ENCODE measurements around the gene SGSM1. TPM values are rescaled to one million over a fixed set of nuclear protein-coding genes. Genes with fewer than 3 reads are reported as not detected.

SGSM1 gene
- total and polyA plus RNA-seq, 5 donors from 2014 or later: 0.09 to 2.9 (median 0.44) TPM; not detected in 1

DNA sequence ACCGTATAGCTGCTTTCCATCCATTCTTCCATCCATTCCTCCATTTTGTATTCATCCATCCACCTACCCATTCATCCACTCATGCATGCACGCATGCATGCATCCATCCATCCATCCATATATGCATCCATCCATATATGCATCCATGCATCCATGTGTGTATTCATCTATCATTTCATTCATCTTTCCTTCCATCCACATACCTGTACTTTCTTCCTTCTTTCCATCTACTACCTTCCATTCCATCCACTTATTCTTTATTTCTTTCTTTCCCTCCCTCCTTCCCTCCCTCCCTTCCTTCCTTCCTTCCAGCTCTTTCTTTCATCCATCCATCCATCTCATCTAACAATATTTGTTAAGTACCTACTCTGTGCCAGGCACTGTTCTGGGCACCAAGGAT lies 166.4 kb downstream of the SGSM1 start:
- Mint-ChIP-seq H3K4me3 (no peak overlapping the region), H3K27ac (no peak overlapping the region), H3K36me3 (no peaks in the 10 kb centered on the region), H3K4me1 (no peaks in the 10 kb centered on the region), H3K27me3 (no peaks in the 10 kb centered on the region), H3K9me3 (no peaks in the 10 kb centered on the region)
- Histone ChIP-seq H3K4me3 (ENCODE audit: low read depth, low read length) (no peak overlapping the region), H3K27me3 (ENCODE audit: control insufficient read depth, insufficient read depth, low read length) (no peaks in the 10 kb centered on the region), H3K4me1 (ENCODE audit: control insufficient read depth, insufficient read depth, low read length, poor library complexity, severe bottlenecking) (no peaks in the 10 kb centered on the region), H3K27ac (ENCODE audit: insufficient read depth, low read length, poor library complexity, severe bottlenecking) (no peak overlapping the region), H3K36me3 (ENCODE audit: control insufficient read depth, insufficient read depth, low read length) (no peaks in the 10 kb centered on the region), H3K9me3 (ENCODE audit: control insufficient read depth in 2 of 2, low read length in 2 of 2) (no peaks in the 10 kb centered on the region)
- no peak for DNase-seq
- no peak for ATAC-seq (ENCODE audit: low read depth in 2 of 2)

DNA sequence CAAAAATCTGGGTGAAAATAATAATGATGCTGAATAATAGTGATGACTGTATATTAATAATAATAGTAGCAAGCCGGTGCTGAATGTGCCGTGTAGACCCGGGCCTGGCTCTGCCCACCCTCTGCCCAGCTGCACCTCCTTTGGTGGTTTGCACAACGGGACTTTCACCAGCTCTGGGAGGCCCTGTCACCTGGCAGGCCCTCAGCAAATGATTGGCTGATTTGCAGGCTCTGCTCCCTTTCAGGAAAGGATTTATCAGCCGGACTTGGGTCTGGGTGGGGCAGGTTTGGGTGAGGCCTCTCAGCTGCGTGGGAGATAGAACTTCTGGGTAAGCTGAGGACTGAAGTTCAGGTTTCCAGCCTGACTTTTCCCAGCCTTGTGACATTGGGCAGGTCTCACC lies 167.9 kb downstream of the SGSM1 start:
- no peak overlapping the region for H3K27ac ChIP-seq (ENCODE audit: insufficient read depth, low read length, poor library complexity, severe bottlenecking)
- Mint-ChIP-seq H3K4me3 (no peak overlapping the region), H3K4me1 (no peaks in the 10 kb centered on the region), H3K27me3 (no peaks in the 10 kb centered on the region), H3K27ac (no peak overlapping the region), H3K9me3 (no peaks in the 10 kb centered on the region), H3K36me3 (no peaks in the 10 kb centered on the region)
- H3K27me3 ChIP-seq (ENCODE audit: control insufficient read depth, insufficient read depth, low read length): no peaks in the 10 kb centered on the region
- no peaks in the 10 kb centered on the region for H3K36me3 ChIP-seq (ENCODE audit: control insufficient read depth, insufficient read depth, low read length)
- no peak for ATAC-seq (ENCODE audit: low read depth in 2 of 2)
- no peak for DNase-seq
- no peak overlapping the region for H3K4me3 ChIP-seq (ENCODE audit: low read depth, low read length)
- no peaks in the 10 kb centered on the region for H3K4me1 ChIP-seq (ENCODE audit: control insufficient read depth, insufficient read depth, low read length, poor library complexity, severe bottlenecking)
- no peaks in the 10 kb centered on the region for H3K9me3 ChIP-seq (ENCODE audit: control insufficient read depth in 2 of 2, low read length in 2 of 2)

DNA sequence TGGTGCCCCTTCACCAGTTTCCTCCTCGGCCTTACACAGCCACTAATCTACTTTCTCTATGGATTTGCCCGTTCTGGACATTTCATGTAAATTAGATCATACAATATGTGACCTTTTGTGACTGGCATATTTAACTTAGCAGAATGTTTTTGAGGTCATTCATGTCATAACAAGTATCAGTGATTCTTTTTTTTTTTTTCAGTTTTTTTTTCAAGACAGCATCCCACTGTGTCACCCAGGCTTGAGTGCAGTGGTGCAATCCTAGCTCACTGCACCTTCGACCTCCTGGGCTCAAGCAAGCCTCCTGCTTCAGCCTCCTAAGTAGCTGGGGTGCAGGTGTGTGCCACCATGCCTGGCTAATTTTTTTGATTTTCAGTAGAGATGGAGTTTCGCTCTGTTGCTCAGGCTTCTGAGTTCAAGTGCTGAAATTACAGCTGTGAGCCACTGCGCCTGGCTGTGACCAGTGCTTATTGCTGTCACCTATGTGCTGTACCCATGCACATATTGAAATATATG lies 169.2 kb downstream of the SGSM1 start:
- H3K36me3 ChIP-seq (ENCODE audit: control insufficient read depth, insufficient read depth, low read length): no peaks in the 10 kb centered on the region
- DNase-seq: no peak
- ATAC-seq (ENCODE audit: low read depth in 2 of 2): no peak
- H3K27me3 Mint-ChIP-seq: no peaks in the 10 kb centered on the region
- no peaks in the 10 kb centered on the region for H3K27me3 ChIP-seq (ENCODE audit: control insufficient read depth, insufficient read depth, low read length)
- H3K9me3 ChIP-seq (ENCODE audit: control insufficient read depth in 2 of 2, low read length in 2 of 2): no peaks in the 10 kb centered on the region
- H3K4me3 Mint-ChIP-seq: no peak overlapping the region
- H3K27ac ChIP-seq (ENCODE audit: insufficient read depth, low read length, poor library complexity, severe bottlenecking): no peak overlapping the region
- H3K4me1 Mint-ChIP-seq: no peaks in the 10 kb centered on the region
- H3K9me3 Mint-ChIP-seq: no peaks in the 10 kb centered on the region
- no peak overlapping the region for H3K27ac Mint-ChIP-seq
- no peaks in the 10 kb centered on the region for H3K4me1 ChIP-seq (ENCODE audit: control insufficient read depth, insufficient read depth, low read length, poor library complexity, severe bottlenecking)
- H3K36me3 Mint-ChIP-seq: no peaks in the 10 kb centered on the region
- H3K4me3 ChIP-seq (ENCODE audit: low read depth, low read length): no peak overlapping the region

GRCh38 chr22:24975813-24976341 lies 169.9 kb downstream of the SGSM1 start:
- H3K27ac Mint-ChIP-seq: no peak overlapping the region
- no peaks in the 10 kb centered on the region for H3K9me3 Mint-ChIP-seq
- H3K27me3 Mint-ChIP-seq: no peaks in the 10 kb centered on the region
- H3K36me3 Mint-ChIP-seq: no peaks in the 10 kb centered on the region
- Histone ChIP-seq H3K27me3 (ENCODE audit: control insufficient read depth, insufficient read depth, low read length) (no peaks in the 10 kb centered on the region), H3K36me3 (ENCODE audit: control insufficient read depth, insufficient read depth, low read length) (no peaks in the 10 kb centered on the region), H3K9me3 (ENCODE audit: control insufficient read depth in 2 of 2, low read length in 2 of 2) (no peaks in the 10 kb centered on the region), H3K4me1 (ENCODE audit: control insufficient read depth, insufficient read depth, low read length, poor library complexity, severe bottlenecking) (no peaks in the 10 kb centered on the region), H3K4me3 (ENCODE audit: low read depth, low read length) (no peak overlapping the region), H3K27ac (ENCODE audit: insufficient read depth, low read length, poor library complexity, severe bottlenecking) (no peak overlapping the region)
- DNase-seq (no peak), ATAC-seq (ENCODE audit: low read depth in 2 of 2) (no peak)
- no peak overlapping the region for H3K4me3 Mint-ChIP-seq
- H3K4me1 Mint-ChIP-seq: no peaks in the 10 kb centered on the region

DNA sequence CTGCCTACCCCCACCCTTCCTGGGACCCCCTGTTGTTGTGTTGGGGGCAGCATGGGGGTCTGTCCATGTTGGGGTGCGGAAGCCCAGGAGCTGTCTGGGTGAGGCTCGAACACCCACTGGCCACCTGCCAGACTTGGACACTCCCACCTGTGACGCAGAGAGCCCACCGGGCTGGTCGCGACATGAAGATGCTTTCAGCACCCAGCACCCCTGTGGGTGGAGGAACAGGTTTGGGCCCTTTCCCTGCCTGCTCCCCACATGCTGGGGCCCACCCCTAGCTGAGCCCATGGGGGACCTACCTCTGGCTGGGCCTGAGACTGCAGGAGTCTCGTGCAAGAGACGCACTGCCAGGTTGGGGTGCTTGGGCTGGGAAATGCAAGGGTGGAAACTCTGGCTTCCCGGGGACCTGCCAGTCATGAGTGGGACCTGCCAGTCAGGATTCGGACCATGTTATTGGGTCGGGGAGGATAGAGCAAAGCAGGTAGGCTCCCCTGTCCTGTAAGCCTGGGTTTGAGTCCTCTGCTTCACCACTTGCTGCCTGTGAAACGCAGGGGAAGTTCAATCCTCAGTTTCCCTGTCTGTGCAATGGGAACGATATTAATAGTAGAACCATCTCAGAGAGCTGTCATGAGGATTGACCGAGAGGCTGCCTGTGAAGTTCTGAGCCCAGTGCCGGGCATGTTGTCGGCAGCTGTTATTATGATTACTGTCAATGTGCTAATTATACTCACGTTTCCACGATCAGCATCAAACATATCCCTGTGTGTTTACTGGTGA lies 170.6 kb downstream of the SGSM1 start:
- Mint-ChIP-seq H3K27me3 (peaks cover 2% of the 10 kb centered on the region), H3K36me3 (no peaks in the 10 kb centered on the region), H3K27ac (no peak overlapping the region), H3K4me3 (no peak overlapping the region), H3K4me1 (no peaks in the 10 kb centered on the region), H3K9me3 (no peaks in the 10 kb centered on the region)
- Histone ChIP-seq H3K36me3 (ENCODE audit: control insufficient read depth, insufficient read depth, low read length) (no peaks in the 10 kb centered on the region), H3K4me1 (ENCODE audit: control insufficient read depth, insufficient read depth, low read length, poor library complexity, severe bottlenecking) (no peaks in the 10 kb centered on the region), H3K27me3 (ENCODE audit: control insufficient read depth, insufficient read depth, low read length) (no peaks in the 10 kb centered on the region), H3K27ac (ENCODE audit: insufficient read depth, low read length, poor library complexity, severe bottlenecking) (no peak overlapping the region), H3K9me3 (ENCODE audit: control insufficient read depth in 2 of 2, low read length in 2 of 2) (no peaks in the 10 kb centered on the region), H3K4me3 (ENCODE audit: low read depth, low read length) (no peak overlapping the region)
- ATAC-seq (ENCODE audit: low read depth in 2 of 2) (no peak), DNase-seq (no peak)

Other genes starting within 250 kb of the SGSM1 start
- not detected for gene LRRC75B, start 213.1 kb upstream of the SGSM1 start, total RNA-seq
- gene LRRC75B, start 213.1 kb upstream of the SGSM1 start, polyA plus RNA-seq: under 1 TPM in 1 of 4 donors, not detected in 3; 0.29 TPM
- gene GGT1, start 203.0 kb upstream of the SGSM1 start, total RNA-seq: 23.4 TPM
- 10 to 100 TPM; 12.9 to 17.0 (median 16.5) TPM for gene GGT1, start 203.0 kb upstream of the SGSM1 start, polyA plus RNA-seq
- gene PIWIL3, start 31.5 kb upstream of the SGSM1 start, total RNA-seq: not detected
- not detected for gene PIWIL3, start 31.5 kb upstream of the SGSM1 start, polyA plus RNA-seq
- not detected for gene LHFPL7, start 140.5 kb downstream of the SGSM1 start, total RNA-seq
- not detected for gene LHFPL7, start 140.5 kb downstream of the SGSM1 start, polyA plus RNA-seq
- gene KIAA1671, start 146.5 kb downstream of the SGSM1 start, total RNA-seq: 3.3 TPM
- under 1 TPM in 3 of 4 donors, not detected in 1; 0.21 to 0.80 (median 0.49) TPM for gene KIAA1671, start 146.5 kb downstream of the SGSM1 start, polyA plus RNA-seq

Data from CD4-positive, CD25-positive, alpha-beta regulatory T cell (primary cell).